SU-DHL-6 (cell line): ENCODE measurements around the gene MARVELD1.

Experiments used
- H2AFZ ChIP-seq: fragments of 200-600 bp; sonication (generic); 2 replicates; pipeline ENCODE4 v1.6.1; 2014; ENCODE audit warnings: low read depth, mild to moderate bottlenecking, moderate library complexity, mixed read lengths, antibody characterized with exemption, low read length; ENCODE audit not compliant: severe bottlenecking
- H3F3A ChIP-seq: fragments of 200-600 bp; shearing (Covaris generic); 2 replicates; pipeline ENCODE4 v1.6.0; 2016; ENCODE audit warnings: antibody characterized with exemption, mild to moderate bottlenecking; ENCODE audit not compliant: insufficient read depth
- H3K27ac ChIP-seq: fragments of 200-600 bp; sonication (generic); 2 replicates; pipeline ENCODE4 v1.5.1; 2016; ENCODE audit warnings: low read depth, mild to moderate bottlenecking, low read length, moderate library complexity, mixed read lengths
- H3K27me3 ChIP-seq: fragments of 200-600 bp; sonication (generic), shearing (Covaris generic); 2 replicates; pipeline ENCODE4 v1.6.0; 2014; ENCODE audit warnings: mild to moderate bottlenecking, low read length
- H3K36me3 ChIP-seq: fragments of 200-600 bp; sonication (generic); 2 replicates; pipeline ENCODE4 v1.6.1; 2014; ENCODE audit warnings: mild to moderate bottlenecking, low read length, mixed read lengths
- H3K4me2 ChIP-seq: fragments of 300-600, 200-600 bp; shearing (Covaris generic), sonication (generic); 2 replicates; pipeline ENCODE4 v1.6.0; 2014; ENCODE audit warnings: low read length, low read depth, mild to moderate bottlenecking; ENCODE audit not compliant: poor library complexity, severe bottlenecking
- H3K4me3 ChIP-seq: fragments of 200-600 bp; sonication (generic); 2 replicates; pipeline ENCODE4 v1.5.1; 2014; ENCODE audit warnings: antibody characterized with exemption, low read length, mild to moderate bottlenecking, mixed read lengths; ENCODE audit not compliant: insufficient read depth, poor library complexity, severe bottlenecking
- H3K79me2 ChIP-seq: fragments of 200-600 bp; sonication (generic); 2 replicates; pipeline ENCODE4 v1.6.1; 2014; ENCODE audit warnings: mild to moderate bottlenecking, low read length, moderate library complexity; ENCODE audit not compliant: insufficient read depth
- H3K9ac ChIP-seq: fragments of 200-600 bp; sonication (generic); 2 replicates; pipeline ENCODE4 v1.7.0; 2014; ENCODE audit warnings: mild to moderate bottlenecking, low read length
- H3K9me2 ChIP-seq: fragments of 200-600 bp; sonication (generic); replicated peaks from 2 replicates; pipeline ENCODE4 v1.6.1; 2014; ENCODE audit warnings: low read length; ENCODE audit not compliant: insufficient read depth
- H3K9me3 ChIP-seq: fragments of 200-600 bp; sonication (generic); 2 replicates; pipeline ENCODE4 v1.6.1; 2014; ENCODE audit warnings: low read length, mixed read lengths; ENCODE audit not compliant: insufficient read depth
- H4K20me1 ChIP-seq: fragments of 200-600 bp; sonication (generic); 2 replicates; pipeline ENCODE4 v1.6.1; 2014; ENCODE audit warnings: low read depth, mild to moderate bottlenecking, antibody characterized with exemption, low read length, moderate library complexity, mixed read lengths
- CTCF ChIP-seq: fragments of 200-600 bp; sonication (generic); IDR thresholded peaks from one replicate; pipeline ENCODE4 v1.5.1; 2017; ENCODE audit warnings: antibody characterized with exemption, mild to moderate bottlenecking, low read length, moderate library complexity; ENCODE audit not compliant: insufficient read depth, poor library complexity, severe bottlenecking
- EZH2phosphoT487 ChIP-seq: fragments of 200-600 bp; sonication (generic), shearing (Covaris generic); conservative IDR thresholded peaks from 2 replicates; pipeline ENCODE4 v1.6.1; 2018; ENCODE audit warnings: mild to moderate bottlenecking, antibody characterized with exemption, low read length, moderate library complexity, mixed read lengths

Gene MARVELD1

GRCh38 chr10:97766996-97767924 is 53.7 kb downstream of the MARVELD1 start:
- no peak for TF ChIP-seq CTCF
- TF ChIP-seq EZH2phosphoT487: no peak
- Histone ChIP-seq H3K79me2 (no peaks in the 10 kb centered on the region), H3K9ac (no peak overlapping the region), H3K27ac (no peak overlapping the region), H2AFZ (no peak overlapping the region), H3F3A (no peaks in the 10 kb centered on the region), H3K36me3 (no peaks in the 10 kb centered on the region), H3K4me3 (no peak overlapping the region), H3K9me2 (no peaks in the 10 kb centered on the region), H4K20me1 (no peaks in the 10 kb centered on the region; the same call in 1 of the 2 replicates), H3K27me3 (no peaks in the 10 kb centered on the region), H3K4me2 (no peak overlapping the region), H3K9me3 (no peaks in the 10 kb centered on the region)
